GM10266 (cell line): Measurements from ENCODE around the gene C2CD4D.

ENCODE experiments used
- DNase-seq: peaks from one replicate; pipeline ENCODE4 v3.0.0; 2012; ENCODE audit errors: extremely low spot score
- CTCF ChIP-seq: IDR thresholded peaks from 2 replicates; pipeline ENCODE4 v1.5.1; 2012; ENCODE audit warnings: mild to moderate bottlenecking, low read depth; ENCODE audit not compliant: control insufficient read depth, insufficient read depth; ENCODE audit errors: missing control alignments

The C2CD4D gene

GRCh38 chr1:151802372-151802771 lies 37.2 kb downstream of the C2CD4D start:
- DNase-seq, result no peak
- TF ChIP-seq CTCF, result no peak

GRCh38 chr1:151801846-151802245 lies 37.8 kb downstream of the C2CD4D start:
- DNase-seq, result no peak
- TF ChIP-seq CTCF, result no peak

- TF ChIP-seq CTCF, result no peak
- DNase-seq, result no peak
Measured at GRCh38 chr1:151801310-151801820, 38.3 kb downstream of the C2CD4D start.

GRCh38 chr1:151800830-151801229 lies 38.8 kb downstream of the C2CD4D start:
- no peak for TF ChIP-seq CTCF
- no peak for DNase-seq

- no peak for DNase-seq
- no peak for TF ChIP-seq CTCF
Measured at GRCh38 chr1:151799179-151800022, 40.2 kb downstream of the C2CD4D start.

- no peak for TF ChIP-seq CTCF
Measured at GRCh38 chr1:151798571-151798970, 41.0 kb downstream of the C2CD4D start.

GRCh38 chr1:151790940-151791651 lies 48.5 kb downstream of the C2CD4D start:
- TF ChIP-seq CTCF, result no peak
- DNase-seq, result no peak

More at GRCh38 chr1:151798571-151798970, 41.0 kb downstream of the C2CD4D start:
- no peak for DNase-seq
